ENCODE measurements around the gene CREBL2. TPM values are rescaled to one million over a fixed set of nuclear protein-coding genes. Genes with fewer than 3 reads are reported as not detected.
"Not testable (repeated sequence)": the region's sequence is repeated elsewhere in the genome, so short reads cannot be mapped to it uniquely, and the experiment has no call there.

Gene CREBL2
- total RNA-seq, 1 donor: 14.5 TPM

- not testable (repeated sequence) for DNase-seq (ENCODE audit: low read depth in 2 of 3, low spot score in 2 of 3)
Observed at GRCh38 chr12:12595929-12596328, 15.7 kb upstream of the CREBL2 start.

- DNase-seq (ENCODE audit: low read depth in 2 of 3, low spot score in 2 of 3): not testable (repeated sequence)
Observed at GRCh38 chr12:12596598-12596997, 15.1 kb upstream of the CREBL2 start.

GRCh38 chr12:12598864-12599263 is 12.8 kb upstream of the CREBL2 start:
- DNase-seq (ENCODE audit: low read depth in 2 of 3, low spot score in 2 of 3): no peak

- no peak for DNase-seq (ENCODE audit: low read depth in 2 of 3, low spot score in 2 of 3)
Observed at GRCh38 chr12:12599750-12600643, 11.7 kb upstream of the CREBL2 start.

GRCh38 chr12:12600659-12601058 is 11.0 kb upstream of the CREBL2 start:
- DNase-seq (ENCODE audit: low read depth in 2 of 3, low spot score in 2 of 3): no peak

GRCh38 chr12:12604740-12605139 is 6.9 kb upstream of the CREBL2 start:
- DNase-seq (ENCODE audit: low read depth in 2 of 3, low spot score in 2 of 3): no peak

GRCh38 chr12:12606781-12607589 is 4.7 kb upstream of the CREBL2 start:
- no peak for DNase-seq (ENCODE audit: low read depth in 2 of 3, low spot score in 2 of 3)

- peak in 1 of 3 donors; percentile 9 for DNase-seq (ENCODE audit: low read depth in 2 of 3, low spot score in 2 of 3)
Observed at GRCh38 chr12:12608557-12608957, 3.1 kb upstream of the CREBL2 start.

GRCh38 chr12:12609692-12610091 is 2.0 kb upstream of the CREBL2 start:
- DNase-seq (ENCODE audit: low read depth in 2 of 3, low spot score in 2 of 3): no peak

- no peak for DNase-seq (ENCODE audit: low read depth in 2 of 3, low spot score in 2 of 3)
Observed at GRCh38 chr12:12610711-12611110, 965 bp upstream of the CREBL2 start.

GRCh38 chr12:12612358-12612757 is 682 bp downstream of the CREBL2 start:
- peak in 2 of 3 donors; percentile 33 to 45 for DNase-seq (ENCODE audit: low read depth in 2 of 3, low spot score in 2 of 3)

- DNase-seq (ENCODE audit: low read depth in 2 of 3, low spot score in 2 of 3): peak in 2 of 3 donors; percentile 25 to 31
Observed at GRCh38 chr12:12613344-12613743, 1.7 kb downstream of the CREBL2 start.

- no peak for DNase-seq (ENCODE audit: low read depth in 2 of 3, low spot score in 2 of 3)
Observed at GRCh38 chr12:12614342-12614741, 2.7 kb downstream of the CREBL2 start.

GRCh38 chr12:12616512-12617310 is 5.0 kb downstream of the CREBL2 start:
- no peak for DNase-seq (ENCODE audit: low read depth in 2 of 3, low spot score in 2 of 3)

- not testable (repeated sequence) for DNase-seq (ENCODE audit: low read depth in 2 of 3, low spot score in 2 of 3)
Observed at GRCh38 chr12:12618064-12618463, 6.4 kb downstream of the CREBL2 start.

GRCh38 chr12:12620730-12621315 is 9.1 kb downstream of the CREBL2 start:
- DNase-seq (ENCODE audit: low read depth in 2 of 3, low spot score in 2 of 3): no peak

- peak in 2 of 3 donors; percentile 17 to 62 for DNase-seq (ENCODE audit: low read depth in 2 of 3, low spot score in 2 of 3)
Observed at GRCh38 chr12:12622418-12622817, 10.7 kb downstream of the CREBL2 start.

GRCh38 chr12:12624498-12624992 is 12.9 kb downstream of the CREBL2 start:
- no peak for DNase-seq (ENCODE audit: low read depth in 2 of 3, low spot score in 2 of 3)

- DNase-seq (ENCODE audit: low read depth in 2 of 3, low spot score in 2 of 3): no peak
Observed at GRCh38 chr12:12626471-12626870, 14.8 kb downstream of the CREBL2 start.

GRCh38 chr12:12627308-12627827 is 15.7 kb downstream of the CREBL2 start:
- DNase-seq (ENCODE audit: low read depth in 2 of 3, low spot score in 2 of 3): no peak

Measured in hematopoietic multipotent progenitor cell (in vitro differentiated cells).